HEK293 (cell line): ENCODE results near the gene C9orf57.

Experiments
- ATF2 ChIP-seq: fragments of 450-650 bp; formaldehyde crosslinking; IDR thresholded peaks from 2 replicates; pipeline ENCODE4 v1.5.1; 2016; ENCODE audit warnings: missing biosample characterization, missing genetic modification characterization, low read depth
- BCL6B ChIP-seq: fragments of 450-650 bp; formaldehyde crosslinking; IDR thresholded peaks from 2 replicates; pipeline ENCODE4 v1.5.1; 2017; ENCODE audit warnings: missing biosample characterization, missing genetic modification characterization
- CTCF ChIP-seq: fragments of 450-650 bp; formaldehyde crosslinking; IDR thresholded peaks from 2 replicates; pipeline ENCODE4 v1.5.1; 2016; ENCODE audit warnings: missing biosample characterization, missing genetic modification characterization
- ZBTB11 ChIP-seq: fragments of 450-650 bp; formaldehyde crosslinking; conservative IDR thresholded peaks from 2 replicates; pipeline ENCODE4 v1.5.1; 2016; ENCODE audit warnings: low read depth, missing biosample characterization, missing genetic modification characterization
- ZBTB49 ChIP-seq: fragments of 450-650 bp; formaldehyde crosslinking; IDR thresholded peaks from 2 replicates; pipeline ENCODE4 v1.5.1; 2016; ENCODE audit warnings: missing biosample characterization, missing genetic modification characterization, low read depth
- ZEB2 ChIP-seq: fragments of 450-650 bp; formaldehyde crosslinking; IDR thresholded peaks from 2 replicates; pipeline ENCODE4 v1.5.1; 2016; ENCODE audit warnings: missing biosample characterization, missing genetic modification characterization
- ZNF146 ChIP-seq: fragments of 450-650 bp; formaldehyde crosslinking; IDR thresholded peaks from 2 replicates; pipeline ENCODE4 v1.5.1; 2016; ENCODE audit warnings: missing biosample characterization, missing genetic modification characterization
- ZNF302 ChIP-seq: fragments of 450-650 bp; formaldehyde crosslinking; IDR thresholded peaks from 2 replicates; pipeline ENCODE4 v1.5.1; 2016; ENCODE audit warnings: missing biosample characterization, missing genetic modification characterization, low read depth
- ZNF449 ChIP-seq: fragments of 450-650 bp; formaldehyde crosslinking; IDR thresholded peaks from 2 replicates; pipeline ENCODE4 v1.5.1; 2017; ENCODE audit warnings: missing biosample characterization, mild to moderate bottlenecking, missing genetic modification characterization, moderate library complexity
- ZNF530 ChIP-seq: fragments of 450-650 bp; formaldehyde crosslinking; IDR thresholded peaks from 2 replicates; pipeline ENCODE4 v1.5.1; 2016; ENCODE audit warnings: low read depth, missing biosample characterization, missing genetic modification characterization
- ZNF639 ChIP-seq: fragments of 450-650 bp; formaldehyde crosslinking; IDR thresholded peaks from 2 replicates; pipeline ENCODE4 v1.5.1; 2016; ENCODE audit warnings: missing biosample characterization, missing genetic modification characterization
- ZNF692 ChIP-seq: fragments of 450-650 bp; formaldehyde crosslinking; IDR thresholded peaks from 2 replicates; pipeline ENCODE4 v1.5.1; 2016; ENCODE audit warnings: missing biosample characterization, missing genetic modification characterization
- ZNF704 ChIP-seq: fragments of 450-650 bp; formaldehyde crosslinking; IDR thresholded peaks from 2 replicates; pipeline ENCODE4 v1.5.1; 2016; ENCODE audit warnings: missing biosample characterization, missing genetic modification characterization

- TF ChIP-seq ZBTB49 (tag by site-specific recombination) (no peak), CTCF (tag by site-specific recombination) (no peak), ZNF530 (tag by site-specific recombination) (no peak), ZNF704 (tag by site-specific recombination) (no peak), ZEB2 (tag by site-specific recombination) (no peak), ZNF449 (tag by site-specific recombination) (no peak), ATF2 (tag by site-specific recombination) (no peak), ZNF639 (no peak), ZNF302 (tag by site-specific recombination) (no peak), ZNF692 (tag by site-specific recombination) (no peak), BCL6B (tag by site-specific recombination) (no peak), ZNF146 (tag by site-specific recombination) (no peak), ZBTB11 (tag by site-specific recombination) (no peak)
These were observed 42.1 kb upstream of the C9orf57 start for GRCh38 chr9:72102520-72102919.
